Liver (tissue), 3 donors: ENCODE data around the gene C1D.
"Not testable (repeated sequence)": the region's sequence is repeated elsewhere in the genome, so short reads cannot be mapped to it uniquely, and the experiment has no call there.

Experiments
- ATF3 ChIP-seq: IDR thresholded peaks from 2 replicates; pipeline ENCODE4 v1.6.1; 2016; ENCODE audit warnings: antibody characterized with exemption
- EGR1 ChIP-seq, 2 donors: IDR thresholded peaks; 2 replicates each; pipeline ENCODE4 v1.6.1; 2016 to 2018; ENCODE audit warnings: antibody characterized with exemption in 2 of 2, low read depth in 2 of 2
- FOXA1 ChIP-seq: IDR thresholded peaks from 2 replicates; pipeline ENCODE4 v1.6.1; 2016; ENCODE audit warnings: antibody characterized with exemption
- GABPA ChIP-seq, 2 donors: IDR thresholded peaks in 1 of 2; conservative IDR thresholded peaks in 1 of 2; 2 replicates each; pipeline ENCODE4 v1.6.1; 2016; ENCODE audit warnings: antibody characterized with exemption in 2 of 2, mild to moderate bottlenecking in 1 of 2, moderate library complexity in 1 of 2
- REST ChIP-seq: IDR thresholded peaks from 2 replicates; pipeline ENCODE4 v1.6.1; 2016; ENCODE audit warnings: antibody characterized with exemption, mild to moderate bottlenecking
- TAF1 ChIP-seq: conservative IDR thresholded peaks from 2 replicates; pipeline ENCODE4 v1.6.1; 2016; ENCODE audit warnings: antibody characterized with exemption, mild to moderate bottlenecking
- YY1 ChIP-seq: IDR thresholded peaks from 2 replicates; pipeline ENCODE4 v1.6.1; 2016; ENCODE audit warnings: antibody characterized with exemption, mild to moderate bottlenecking
- TF ChIP-seq, protein P1 (sequence below): fragments of 150-350 bp; IDR thresholded peaks from 2 replicates; pipeline ENCODE4 v1.5.1; 2017; ENCODE audit warnings: improper control_type of control experiment, low read depth, low read length; ENCODE audit not compliant: missing input control
- donor health status: healthy.
- donor health status: healthy.

GRCh38 chr2:68063797-68064646 lies 1.2 kb upstream of the C1D start:
- TF ChIP-seq ATF3; REST; YY1; FOXA1; TAF1; EGR1 (IDR thresholded peaks at IDR 0.05; ENCODE audit: low read depth in 2 of 2); GABPA (IDR thresholded peaks at IDR 0.05 in 1 of 2, conservative IDR thresholded peaks at IDR 0.05 in 1 of 2): not testable (repeated sequence)
- TF ChIP-seq, protein P1, sequence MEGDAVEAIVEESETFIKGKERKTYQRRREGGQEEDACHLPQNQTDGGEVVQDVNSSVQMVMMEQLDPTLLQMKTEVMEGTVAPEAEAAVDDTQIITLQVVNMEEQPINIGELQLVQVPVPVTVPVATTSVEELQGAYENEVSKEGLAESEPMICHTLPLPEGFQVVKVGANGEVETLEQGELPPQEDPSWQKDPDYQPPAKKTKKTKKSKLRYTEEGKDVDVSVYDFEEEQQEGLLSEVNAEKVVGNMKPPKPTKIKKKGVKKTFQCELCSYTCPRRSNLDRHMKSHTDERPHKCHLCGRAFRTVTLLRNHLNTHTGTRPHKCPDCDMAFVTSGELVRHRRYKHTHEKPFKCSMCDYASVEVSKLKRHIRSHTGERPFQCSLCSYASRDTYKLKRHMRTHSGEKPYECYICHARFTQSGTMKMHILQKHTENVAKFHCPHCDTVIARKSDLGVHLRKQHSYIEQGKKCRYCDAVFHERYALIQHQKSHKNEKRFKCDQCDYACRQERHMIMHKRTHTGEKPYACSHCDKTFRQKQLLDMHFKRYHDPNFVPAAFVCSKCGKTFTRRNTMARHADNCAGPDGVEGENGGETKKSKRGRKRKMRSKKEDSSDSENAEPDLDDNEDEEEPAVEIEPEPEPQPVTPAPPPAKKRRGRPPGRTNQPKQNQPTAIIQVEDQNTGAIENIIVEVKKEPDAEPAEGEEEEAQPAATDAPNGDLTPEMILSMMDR = not testable (repeated sequence)
